Parietal lobe (tissue), 1 donor: Measurements from ENCODE around the gene UBQLN4. TPM values are rescaled to one million over a fixed set of nuclear protein-coding genes. Genes with fewer than 3 reads are reported as not detected.

Source experiments
- total RNA-seq: library from RNA; depleted of rRNA; stranded (reverse); fragments of >200 nt; gene quantifications from one replicate; pipeline ENCODE4 v1.2.3, GENCODE V29; 2014

Gene UBQLN4
- total RNA-seq = 36.0 TPM

DNA sequence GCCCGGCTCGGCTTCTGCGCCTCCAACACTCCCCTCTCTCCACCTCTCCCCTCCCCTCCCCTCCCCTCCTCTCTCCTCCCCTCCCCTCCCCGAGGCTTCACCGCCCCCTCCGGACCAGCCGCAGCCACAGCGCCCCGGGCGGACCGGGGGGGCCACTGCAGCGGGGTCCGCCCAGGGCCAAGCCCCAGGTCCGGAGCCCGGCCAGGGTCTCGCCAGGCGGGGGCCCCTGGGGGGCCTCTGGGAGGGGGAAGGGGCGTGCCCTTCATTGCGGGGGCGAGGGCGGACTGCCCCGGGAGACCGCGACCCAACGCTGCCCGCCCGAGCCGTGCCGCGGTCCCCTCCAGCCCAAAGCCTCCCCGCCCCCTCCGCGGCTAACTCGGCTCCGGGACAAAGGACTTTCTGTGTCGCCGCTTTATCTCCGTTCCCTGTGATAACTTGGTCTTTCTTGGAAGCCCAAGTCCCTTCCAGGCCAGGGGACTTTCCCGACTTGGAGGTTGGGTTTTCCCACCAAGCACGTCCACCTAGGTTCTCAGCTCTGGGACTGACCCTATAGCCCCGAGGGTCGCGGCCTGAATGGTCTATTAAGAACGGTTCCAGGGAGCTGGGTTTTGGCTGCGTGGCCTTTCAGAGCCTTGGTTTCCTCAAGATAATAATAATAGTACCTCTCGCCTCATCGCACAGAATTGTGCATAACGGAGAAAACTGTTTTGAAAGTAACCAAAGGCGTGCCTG, at the start of gene UBQLN4:
Gene UBQLN4, minus strand, starts transcription at position 31 of the 732 bp plus-strand sequence. CDS start 97 bp downstream, outside the sequence.

DNA sequence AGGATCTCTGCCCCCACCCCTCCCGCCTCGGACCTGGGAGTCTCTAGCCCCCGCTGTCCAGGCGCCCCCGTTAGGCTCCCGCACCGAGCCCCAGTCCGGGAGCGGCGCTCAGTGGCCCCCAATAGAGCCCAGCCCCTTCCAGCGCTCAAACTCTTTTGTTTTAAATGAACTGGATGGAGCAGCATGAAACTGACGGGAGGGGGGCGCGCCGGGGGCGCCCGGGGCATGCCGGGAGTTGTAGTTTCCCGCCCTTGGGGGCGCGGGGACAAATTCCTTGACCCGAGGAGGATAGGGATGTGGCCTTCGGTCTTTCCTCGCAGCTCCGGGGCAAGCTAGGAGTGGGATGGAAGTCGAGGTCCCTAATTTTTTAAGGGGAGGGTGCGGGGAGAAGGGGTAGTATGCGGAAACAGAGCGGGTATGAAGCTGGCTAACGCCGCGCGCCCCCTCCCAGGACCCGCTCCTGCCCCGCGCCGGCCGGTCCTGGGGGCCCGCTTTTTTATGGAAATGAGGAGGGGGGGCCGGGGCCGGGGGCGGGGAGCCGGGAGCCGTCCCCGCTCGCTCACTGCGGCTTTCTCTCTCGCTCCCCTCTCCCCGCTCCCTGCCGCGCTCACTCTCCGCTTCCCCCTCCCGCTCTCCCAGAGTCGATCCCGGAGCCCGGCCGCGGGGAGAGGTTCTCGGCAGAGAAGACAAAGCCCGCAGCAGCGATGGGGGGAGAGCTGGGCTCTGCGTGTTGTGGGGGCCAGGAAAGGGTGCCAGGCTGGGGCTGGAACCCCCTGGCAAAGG, 28.9 kb upstream of the UBQLN4 start, which contains the start of gene MEX3A:
Gene MEX3A, minus strand, starts transcription at position 157 of the 783 bp plus-strand sequence. CDS start 467 bp downstream, outside the sequence.

DNA sequence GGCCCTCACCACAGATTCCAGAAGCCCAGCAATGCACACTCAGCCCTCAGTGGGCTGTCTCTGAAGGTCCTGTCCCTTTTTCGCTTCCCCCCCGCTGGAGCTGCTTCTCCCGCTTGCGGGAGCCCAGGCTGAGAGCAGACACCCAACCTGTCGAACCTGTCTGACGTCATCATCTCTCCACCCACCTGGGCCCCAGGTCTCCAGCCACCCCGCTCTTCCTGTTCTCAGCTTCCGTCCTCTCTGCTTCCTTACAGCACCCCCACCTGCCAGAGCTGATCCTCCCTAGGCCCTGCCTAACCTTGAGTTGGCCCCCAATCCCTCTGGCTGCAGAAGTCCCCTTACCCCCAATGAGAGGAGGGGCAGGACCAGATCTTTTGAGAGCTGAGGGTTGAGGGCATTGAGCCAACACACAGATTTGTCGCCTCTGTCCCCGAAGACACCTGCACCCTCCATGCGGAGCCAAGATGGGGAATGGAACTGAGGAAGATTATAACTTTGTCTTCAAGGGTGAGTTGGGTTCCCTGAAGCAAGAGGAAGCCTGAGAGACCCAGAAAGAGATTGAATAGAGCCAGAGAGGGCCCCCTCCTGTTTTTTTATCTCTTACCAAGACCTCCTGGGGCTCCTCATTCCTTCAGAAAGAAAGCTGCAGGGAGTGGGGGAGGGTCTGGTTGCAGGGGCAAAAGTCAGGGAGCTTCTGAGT, 7.5 kb upstream of the UBQLN4 start, which contains the start of gene RAB25:
Gene RAB25, plus strand, starts transcription at position 224 of the 700 bp plus-strand sequence. Its CDS starts 241 bp downstream, at position 465.

DNA sequence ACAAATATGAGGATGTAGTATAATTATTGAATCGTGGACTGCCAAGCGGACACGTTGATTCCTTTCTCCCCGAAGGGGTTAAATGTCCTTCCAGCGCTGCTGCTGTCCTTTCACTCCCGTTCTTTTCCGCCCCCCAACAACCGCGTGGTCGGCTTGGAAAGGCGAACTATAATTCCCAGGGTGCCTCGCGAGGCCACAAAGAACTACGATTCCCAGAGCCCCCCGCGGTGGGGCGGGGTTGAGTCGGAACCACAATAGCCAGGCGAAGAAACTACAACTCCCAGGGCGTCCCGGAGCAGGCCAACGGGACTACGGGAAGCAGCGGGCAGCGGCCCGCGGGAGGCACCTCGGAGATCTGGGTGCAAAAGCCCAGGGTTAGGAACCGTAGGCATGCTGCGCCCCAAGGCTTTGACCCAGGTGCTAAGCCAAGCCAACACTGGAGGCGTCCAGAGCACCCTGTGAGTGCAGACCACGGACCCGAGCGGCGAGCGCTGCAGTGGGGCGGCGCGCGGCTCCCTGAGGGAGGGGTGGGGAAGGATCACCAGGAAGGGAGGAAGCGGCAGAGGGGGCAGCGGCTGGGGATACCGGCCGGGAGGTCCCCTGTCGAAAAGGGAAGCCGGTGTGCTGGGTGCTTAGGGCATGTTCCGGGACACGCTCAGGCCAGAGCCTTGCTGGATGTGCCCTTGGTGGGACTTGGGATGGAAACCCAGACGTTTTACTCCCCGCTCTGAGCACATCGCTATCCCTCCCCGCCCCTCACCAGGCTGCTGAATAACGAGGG, 1.1 kb upstream of the UBQLN4 start, which contains the start of gene LAMTOR2:
Gene LAMTOR2, plus strand, starts transcription at position 283 of the 781 bp plus-strand sequence. Its CDS starts 108 bp downstream, at position 391.

DNA sequence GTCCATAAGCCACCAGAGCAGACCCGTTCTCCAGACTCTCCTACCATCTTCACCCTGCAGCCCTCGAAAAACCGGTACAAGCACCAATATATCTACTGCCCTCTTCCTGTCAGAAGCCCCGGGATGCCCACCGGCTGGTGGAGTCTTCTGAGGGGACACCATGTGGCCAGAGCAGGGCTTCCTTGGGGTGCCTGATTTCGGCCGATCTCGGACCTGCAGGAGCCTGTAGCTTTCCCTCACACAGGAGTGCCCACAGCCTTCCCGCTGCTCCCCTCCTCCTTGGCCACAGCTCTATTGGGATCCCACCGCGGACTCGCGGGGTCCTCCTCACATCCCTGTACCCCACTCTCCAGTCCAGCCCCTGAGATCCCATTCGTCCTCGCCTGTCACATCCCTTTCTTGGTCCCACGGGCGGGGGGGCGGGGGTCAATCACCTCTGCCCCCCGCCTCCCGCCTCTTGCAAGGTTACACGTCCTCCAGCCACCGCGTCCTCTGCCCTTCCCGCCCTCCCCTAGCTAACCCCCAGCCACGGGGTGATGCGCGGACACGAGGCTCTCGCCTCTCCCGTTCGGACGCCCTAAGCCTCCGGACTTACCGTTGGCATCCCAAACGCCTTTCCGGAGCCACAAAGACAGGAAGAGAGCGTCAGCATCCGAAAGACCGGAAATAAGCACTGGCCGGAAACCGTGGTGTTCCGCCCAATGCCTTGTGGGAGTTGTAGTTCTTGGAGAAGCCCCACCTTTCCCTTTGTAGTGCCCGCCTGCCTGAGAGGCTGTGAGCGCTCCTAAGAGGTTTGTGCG, 33.1 kb downstream of the UBQLN4 start, which contains the start of gene SSR2:
Gene SSR2, minus strand, starts transcription at position 659 of the 800 bp plus-strand sequence. CDS start 784 bp downstream, outside the sequence.

Other genes starting within 250 kb of the UBQLN4 start
- 82.6 TPM for gene GON4L, start 196.6 kb downstream of the UBQLN4 start, total RNA-seq
- gene SYT11, start 194.2 kb downstream of the UBQLN4 start, total RNA-seq = 174 TPM
- gene RIT1, start 142.4 kb downstream of the UBQLN4 start, total RNA-seq = 33.8 TPM
- gene KHDC4, start 119.4 kb downstream of the UBQLN4 start, total RNA-seq = 61.7 TPM
- not detected for gene RXFP4, start 112.2 kb downstream of the UBQLN4 start, total RNA-seq
- 185 TPM for gene ARHGEF2, start 75.3 kb downstream of the UBQLN4 start, total RNA-seq
- 185 TPM for gene SSR2, start 32.8 kb downstream of the UBQLN4 start, total RNA-seq
- gene LAMTOR2, start 984 bp upstream of the UBQLN4 start, total RNA-seq = 33.2 TPM
- gene RAB25, start 7.4 kb upstream of the UBQLN4 start, total RNA-seq = not detected
- 69.5 TPM for gene MEX3A, start 28.7 kb upstream of the UBQLN4 start, total RNA-seq
- 30.4 TPM for gene LMNA, start 60.9 kb upstream of the UBQLN4 start, total RNA-seq
- gene SEMA4A, start 99.8 kb upstream of the UBQLN4 start, total RNA-seq = 34.4 TPM
- gene SLC25A44, start 140.3 kb upstream of the UBQLN4 start, total RNA-seq = 18.5 TPM
- gene PMF1, start 159.2 kb upstream of the UBQLN4 start, total RNA-seq = 34.1 TPM
- gene BGLAP, start 188.4 kb upstream of the UBQLN4 start, total RNA-seq = 1.9 TPM
- 6.6 TPM for gene PAQR6, start 194.3 kb upstream of the UBQLN4 start, total RNA-seq
- gene SMG5, start 229.0 kb upstream of the UBQLN4 start, total RNA-seq = 50.1 TPM
- gene TMEM79, start 230.5 kb upstream of the UBQLN4 start, total RNA-seq = 2.2 TPM
- gene GLMP, start 241.9 kb upstream of the UBQLN4 start, total RNA-seq = 14.1 TPM
- gene VHLL, start 245.5 kb upstream of the UBQLN4 start, total RNA-seq = 1.3 TPM